ENCODE results near the gene PDE1C. TPM values are rescaled to one million over a fixed set of nuclear protein-coding genes. Genes with fewer than 3 reads are reported as not detected.

Gene PDE1C
- total RNA-seq, 1 donor from 2014 or later = 0.26 TPM

- Mint-ChIP-seq H3K27ac (ENCODE audit: unreplicated experiment) (no peak overlapping the region), H3K36me3 (ENCODE audit: low read depth) (peaks cover 3% of the 10 kb centered on the region), H3K4me1 (peaks cover 45% of the 10 kb centered on the region), H3K27me3 (ENCODE audit: low read depth) (no peaks in the 10 kb centered on the region), H3K9me3 (peaks cover 5% of the 10 kb centered on the region), H3K4me3 (no peak overlapping the region)
- no peak for DNase-seq (ENCODE audit: low read depth, low spot score)
- no peak for TF ChIP-seq CTCF (conservative IDR thresholded peaks at IDR 0.05)
These were observed 131.1 kb downstream of the PDE1C start for GRCh38 chr7:31939076-31939475.

GRCh38 chr7:31938650-31939049, 131.6 kb downstream of the PDE1C start:
- no peak overlapping the region for H3K27ac Mint-ChIP-seq (ENCODE audit: unreplicated experiment)
- no peak for DNase-seq (ENCODE audit: low read depth, low spot score)
- peaks cover 48% of the 10 kb centered on the region for H3K4me1 Mint-ChIP-seq
- no peaks in the 10 kb centered on the region for H3K36me3 Mint-ChIP-seq (ENCODE audit: low read depth)
- peak; percentile 48 for TF ChIP-seq CTCF (conservative IDR thresholded peaks at IDR 0.05)
- no peaks in the 10 kb centered on the region for H3K27me3 Mint-ChIP-seq (ENCODE audit: low read depth)
- H3K4me3 Mint-ChIP-seq = no peak overlapping the region
- H3K9me3 Mint-ChIP-seq = peaks cover 2% of the 10 kb centered on the region

GRCh38 chr7:31937982-31938381, 132.2 kb downstream of the PDE1C start:
- no peak overlapping the region for H3K4me3 Mint-ChIP-seq
- peaks cover 48% of the 10 kb centered on the region for H3K4me1 Mint-ChIP-seq
- no peaks in the 10 kb centered on the region for H3K36me3 Mint-ChIP-seq (ENCODE audit: low read depth)
- peaks cover 2% of the 10 kb centered on the region for H3K9me3 Mint-ChIP-seq
- DNase-seq (ENCODE audit: low read depth, low spot score) = no peak
- no peak for TF ChIP-seq CTCF (conservative IDR thresholded peaks at IDR 0.05)
- no peaks in the 10 kb centered on the region for H3K27me3 Mint-ChIP-seq (ENCODE audit: low read depth)
- H3K27ac Mint-ChIP-seq (ENCODE audit: unreplicated experiment) = no peak overlapping the region

GRCh38 chr7:31935124-31936054, 134.8 kb downstream of the PDE1C start:
- Mint-ChIP-seq H3K27ac (ENCODE audit: unreplicated experiment) (peak overlapping the region; percentile 46), H3K4me3 (peak overlapping the region; percentile 19)
- no peak for TF ChIP-seq CTCF (conservative IDR thresholded peaks at IDR 0.05)

GRCh38 chr7:31934551-31934950, 135.7 kb downstream of the PDE1C start:
- H3K4me3 Mint-ChIP-seq = peak overlapping the region; percentile 28
- H3K27ac Mint-ChIP-seq (ENCODE audit: unreplicated experiment) = peak overlapping the region; percentile 59
- peaks cover 5% of the 10 kb centered on the region for H3K9me3 Mint-ChIP-seq
- no peak for DNase-seq (ENCODE audit: low read depth, low spot score)
- H3K36me3 Mint-ChIP-seq (ENCODE audit: low read depth) = peaks cover 2% of the 10 kb centered on the region
- no peak for TF ChIP-seq CTCF (conservative IDR thresholded peaks at IDR 0.05)
- H3K4me1 Mint-ChIP-seq = peaks cover 36% of the 10 kb centered on the region
- H3K27me3 Mint-ChIP-seq (ENCODE audit: low read depth) = no peaks in the 10 kb centered on the region

More at GRCh38 chr7:31935124-31936054, 134.8 kb downstream of the PDE1C start:
- H3K27me3 Mint-ChIP-seq (ENCODE audit: low read depth) = no peaks in the 10 kb centered on the region
- H3K36me3 Mint-ChIP-seq (ENCODE audit: low read depth) = peaks cover 2% of the 10 kb centered on the region
- peaks cover 42% of the 10 kb centered on the region for H3K4me1 Mint-ChIP-seq
- peak; percentile 12 for DNase-seq (ENCODE audit: low read depth, low spot score)
- peaks cover 5% of the 10 kb centered on the region for H3K9me3 Mint-ChIP-seq
